GM12878 (cell line): ENCODE data around the gene RAB10. TPM values are rescaled to one million over a fixed set of nuclear protein-coding genes. Genes with fewer than 3 reads are reported as not detected.

Experiments used
- CBFB ChIP-seq: IDR thresholded peaks from 2 replicates; pipeline ENCODE4 v1.6.1; 2016; ENCODE audit warnings: antibody characterized with exemption, low read depth
- EED ChIP-seq: sonication (generic); IDR thresholded peaks from 2 replicates; pipeline ENCODE4 v1.6.1; 2016; ENCODE audit warnings: antibody characterized with exemption, low read depth
- EP300 ChIP-seq, 2 experiments: fragments of 150-350 bp in 1 of 2; IDR thresholded peaks; 2 replicates each; pipeline ENCODE4 v1.6.1; 2011 to 2012; ENCODE audit warnings: low read depth in 2 of 2, low read length in 2 of 2, borderline replicate concordance in 1 of 2, improper control_type of control experiment in 1 of 2, inconsistent platforms in 1 of 2; ENCODE audit not compliant: control insufficient read depth in 1 of 2
- FOXM1 ChIP-seq: IDR thresholded peaks from 2 replicates; pipeline ENCODE4 v1.6.1; 2012; ENCODE audit warnings: low read depth, mild to moderate bottlenecking, inconsistent platforms, low read length, moderate library complexity
- HDGF ChIP-seq: fragments of 450-650 bp; IDR thresholded peaks from 2 replicates; pipeline ENCODE4 v1.6.1; 2016; ENCODE audit warnings: antibody characterized with exemption
- NFIC ChIP-seq: IDR thresholded peaks from 2 replicates; pipeline ENCODE4 v1.6.1; 2012; ENCODE audit warnings: low read depth, mild to moderate bottlenecking, inconsistent platforms, low read length, moderate library complexity
- PRDM15 ChIP-seq: fragments of 450-650 bp; formaldehyde crosslinking; IDR thresholded peaks from 2 replicates; pipeline ENCODE4 v1.4.0; 2020; ENCODE audit warnings: mild to moderate bottlenecking, moderate library complexity
- SPI1 ChIP-seq: IDR thresholded peaks from 2 replicates; pipeline ENCODE4 v1.6.1; 2011; ENCODE audit warnings: low read depth, mild to moderate bottlenecking, low read length, moderate library complexity, borderline replicate concordance; ENCODE audit not compliant: insufficient read depth
- SUPT20H ChIP-seq: IDR thresholded peaks from 2 replicates; pipeline ENCODE4 v1.6.1; 2011; ENCODE audit warnings: low read depth, mild to moderate bottlenecking, low read length, moderate library complexity, borderline replicate concordance; ENCODE audit not compliant: control insufficient read depth
- ZBTB40 ChIP-seq: fragments of 450-650 bp; IDR thresholded peaks from 2 replicates; pipeline ENCODE4 v1.6.1; 2016; ENCODE audit warnings: mild to moderate bottlenecking, moderate library complexity, borderline replicate concordance
- ZNF384 ChIP-seq: IDR thresholded peaks from 2 replicates; pipeline ENCODE4 v1.6.1; 2012; ENCODE audit warnings: low read depth, mild to moderate bottlenecking, low read length, improper control_type of control experiment, borderline replicate concordance
- ZNF687 ChIP-seq: fragments of 450-650 bp; IDR thresholded peaks from 2 replicates; pipeline ENCODE4 v1.6.1; 2017; ENCODE audit warnings: mild to moderate bottlenecking, moderate library complexity
- polyA plus RNA-seq, 11 experiments: library from polyadenylated mRNA; depleted of rRNA in 4 of 11; unstranded in 6 of 11; stranded (reverse) in 5 of 11; fragments of >200 nt; fragmentation: Nextera tagmentation in 4 of 11; fragmentation: Illumina TruSeq in 1 of 11; extraction: Ambion mirVana in 4 of 11; extraction: Trizol in 1 of 11; gene quantifications; 1 replicate in 1 of 11; 2 replicates in 10 of 11; pipeline versions ENCODE4 v1.2.1 to v1.2.3, GENCODE V29; 2011 to 2016; ENCODE audit warnings: inconsistent platforms in 2 of 11, missing spikeins in 2 of 11, low read depth in 1 of 11
- total RNA-seq, 4 experiments: library from RNA; depleted of rRNA in 3 of 4; stranded (reverse); fragments of >200 nt in 3 of 4; fragmentation: Illumina TruSeq in 1 of 4; extraction: Trizol in 1 of 4; gene quantifications; 2 replicates each; pipeline versions ENCODE4 v1.2.1 to v1.2.3, GENCODE V29; 2013 to 2021
- TF ChIP-seq, protein P1 (sequence below): fragments of 450-650 bp; IDR thresholded peaks from 2 replicates; pipeline ENCODE4 v1.6.1; 2017; ENCODE audit warnings: mild to moderate bottlenecking, low read depth, inconsistent platforms; ENCODE audit not compliant: poor library complexity, severe bottlenecking

The RAB10 gene
- total and polyA plus RNA-seq, 10 of the 15 experiments (the other 5 are each of a cell fraction or from before 2014, with no cell fraction given): 13.3 to 109 (median 82.0) TPM

DNA sequence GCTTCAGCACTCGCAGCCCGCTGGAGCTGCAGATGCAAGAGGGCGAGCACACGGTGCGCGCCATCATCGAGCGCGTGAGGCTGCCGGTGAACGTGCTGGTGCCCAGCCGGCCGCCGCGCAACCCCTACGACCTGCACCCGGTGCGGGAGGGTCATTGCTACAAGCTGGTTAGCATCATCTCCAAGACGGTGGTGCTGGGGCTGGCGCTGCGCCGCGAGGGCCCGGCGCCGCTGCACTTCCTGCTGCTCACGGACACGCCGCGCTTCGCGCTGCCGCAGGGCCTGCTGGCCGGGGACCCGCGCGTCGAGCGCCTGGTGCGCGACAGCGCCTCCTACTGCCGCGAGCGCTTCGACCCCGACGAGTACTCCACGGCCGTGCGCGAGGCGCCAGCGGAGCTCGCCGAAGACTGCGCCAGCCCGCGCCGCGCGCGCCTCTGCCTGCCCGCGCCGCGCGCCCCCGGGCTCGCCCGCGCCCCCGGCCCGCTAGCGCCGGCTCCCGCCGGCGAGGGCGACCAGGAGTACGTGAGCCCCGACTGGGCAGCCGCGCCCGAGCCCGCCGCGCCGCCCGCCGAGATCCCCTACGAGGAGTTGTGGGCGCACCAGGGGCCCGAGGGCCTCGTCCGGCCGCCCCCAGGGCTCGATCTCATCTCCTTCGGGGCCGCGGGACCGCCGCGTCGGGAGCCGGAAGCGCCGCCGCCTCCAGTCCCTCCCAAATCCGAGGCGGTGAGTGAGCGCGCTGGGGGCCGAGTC, 150.8 kb downstream of the RAB10 start (continued):
- TF ChIP-seq ZBTB40: no peak
- no peak for TF ChIP-seq CBFB
- no peak for TF ChIP-seq NFIC
- no peak for TF ChIP-seq SPI1
- peak; percentile 94 for TF ChIP-seq ZNF687
- TF ChIP-seq PRDM15 (CRISPR knock-in tag): no peak
- no peak for TF ChIP-seq SUPT20H
- TF ChIP-seq, protein P1, sequence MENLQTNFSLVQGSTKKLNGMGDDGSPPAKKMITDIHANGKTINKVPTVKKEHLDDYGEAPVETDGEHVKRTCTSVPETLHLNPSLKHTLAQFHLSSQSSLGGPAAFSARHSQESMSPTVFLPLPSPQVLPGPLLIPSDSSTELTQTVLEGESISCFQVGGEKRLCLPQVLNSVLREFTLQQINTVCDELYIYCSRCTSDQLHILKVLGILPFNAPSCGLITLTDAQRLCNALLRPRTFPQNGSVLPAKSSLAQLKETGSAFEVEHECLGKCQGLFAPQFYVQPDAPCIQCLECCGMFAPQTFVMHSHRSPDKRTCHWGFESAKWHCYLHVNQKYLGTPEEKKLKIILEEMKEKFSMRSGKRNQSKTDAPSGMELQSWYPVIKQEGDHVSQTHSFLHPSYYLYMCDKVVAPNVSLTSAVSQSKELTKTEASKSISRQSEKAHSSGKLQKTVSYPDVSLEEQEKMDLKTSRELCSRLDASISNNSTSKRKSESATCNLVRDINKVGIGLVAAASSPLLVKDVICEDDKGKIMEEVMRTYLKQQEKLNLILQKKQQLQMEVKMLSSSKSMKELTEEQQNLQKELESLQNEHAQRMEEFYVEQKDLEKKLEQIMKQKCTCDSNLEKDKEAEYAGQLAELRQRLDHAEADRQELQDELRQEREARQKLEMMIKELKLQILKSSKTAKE: no peak
- TF ChIP-seq EED: no peak
- no peak for TF ChIP-seq HDGF
- TF ChIP-seq FOXM1: no peak
- TF ChIP-seq ZNF384: no peak
- TF ChIP-seq EP300 (IDR thresholded peaks at IDR 0.05; ENCODE audit: borderline replicate concordance in 1 of 2, control insufficient read depth in 1 of 2, low read depth in 2 of 2, low read length in 2 of 2): no peak
